HL-60 (cell line): ENCODE measurements around the gene SENP1.

ENCODE experiments used
- CTCF ChIP-seq: IDR thresholded peaks from one replicate; pipeline ENCODE4 v1.5.1; 2011; ENCODE audit warnings: low read length, control low read depth, inconsistent platforms; ENCODE audit not compliant: insufficient read depth
- GABPA ChIP-seq: IDR thresholded peaks from 2 replicates; pipeline ENCODE4 v1.6.1; 2012; ENCODE audit warnings: low read depth
- POLR2AphosphoS5 ChIP-seq: IDR thresholded peaks from 2 replicates; pipeline ENCODE4 v1.6.1; 2012; ENCODE audit warnings: low read depth
- REST ChIP-seq: IDR thresholded peaks from 2 replicates; pipeline ENCODE4 v1.6.1; 2012; ENCODE audit warnings: low read depth; ENCODE audit not compliant: insufficient replicate concordance
- SPI1 ChIP-seq: IDR thresholded peaks from 2 replicates; pipeline ENCODE4 v1.6.1; 2012; ENCODE audit warnings: low read depth, mild to moderate bottlenecking, borderline replicate concordance

GRCh38 chr12:48043771-48044170 lies 62.1 kb downstream of the SENP1 start:
- no peak for TF ChIP-seq CTCF
- no peak for TF ChIP-seq POLR2AphosphoS5
- no peak for TF ChIP-seq GABPA
- no peak for TF ChIP-seq REST
- TF ChIP-seq SPI1 = no peak
